Mesendoderm (in vitro differentiated cells): ENCODE measurements around the gene ZBTB7C.
A peak's percentile ranks its signal among the peaks of the same experiment; 100 is the strongest.

Source experiments
- DNase-seq: peaks from one replicate; pipeline ENCODE4 v3.0.0; 2013
- H2AK5ac ChIP-seq: 2 replicates; pipeline ENCODE4 v1.6.1; 2013; ENCODE audit warnings: low read length, inconsistent platforms
- H2BK120ac ChIP-seq: 2 replicates; pipeline ENCODE4 v1.6.1; 2013; ENCODE audit warnings: low read depth, mild to moderate bottlenecking, low read length, moderate library complexity, mixed read lengths
- H2BK15ac ChIP-seq: replicated peaks from 2 replicates; pipeline ENCODE4 v1.6.1; 2013; ENCODE audit warnings: low read depth, mild to moderate bottlenecking, moderate library complexity
- H2BK5ac ChIP-seq: 2 replicates; pipeline ENCODE4 v1.6.1; 2013; ENCODE audit warnings: low read length, inconsistent platforms
- H3K18ac ChIP-seq: 2 replicates; pipeline ENCODE4 v1.6.1; 2013; ENCODE audit warnings: mild to moderate bottlenecking, low read length, mixed read lengths
- H3K23ac ChIP-seq: one replicate; pipeline ENCODE4 v1.6.1; 2013; ENCODE audit warnings: low read length
- H3K27ac ChIP-seq: 2 replicates; pipeline ENCODE4 v1.5.1; 2013; ENCODE audit warnings: low read depth, mild to moderate bottlenecking, inconsistent platforms, low read length, moderate library complexity
- H3K27me3 ChIP-seq: 2 replicates; pipeline ENCODE4 v1.6.1; 2013; ENCODE audit warnings: low read length, control low read depth, mild to moderate bottlenecking, inconsistent platforms; ENCODE audit not compliant: insufficient read depth, poor library complexity
- H3K36me3 ChIP-seq: 2 replicates; pipeline ENCODE4 v1.6.1; 2013; ENCODE audit warnings: low read length, inconsistent platforms; ENCODE audit not compliant: control insufficient read depth, insufficient read depth
- H3K4ac ChIP-seq: one replicate; pipeline ENCODE4 v1.6.1; 2013; ENCODE audit warnings: low read depth, mild to moderate bottlenecking, low read length, moderate library complexity
- H3K4me1 ChIP-seq: 2 replicates; pipeline ENCODE4 v1.6.1; 2013; ENCODE audit warnings: low read depth, low read length, inconsistent platforms; ENCODE audit not compliant: control insufficient read depth
- H3K4me2 ChIP-seq: 2 replicates; pipeline ENCODE4 v1.6.1; 2013; ENCODE audit warnings: low read length
- H3K4me3 ChIP-seq: 2 replicates; pipeline ENCODE4 v1.5.1; 2013; ENCODE audit warnings: mild to moderate bottlenecking, low read length
- H3K56ac ChIP-seq: one replicate; pipeline ENCODE4 v1.6.1; 2013; ENCODE audit warnings: low read length
- H3K79me1 ChIP-seq: 2 replicates; pipeline ENCODE4 v1.6.1; 2013; ENCODE audit warnings: low read length, inconsistent platforms
- H3K79me2 ChIP-seq: 2 replicates; pipeline ENCODE4 v1.6.1; 2013; ENCODE audit warnings: mild to moderate bottlenecking, low read length; ENCODE audit not compliant: control insufficient read depth, insufficient read depth
- H3K9ac ChIP-seq: 2 replicates; pipeline ENCODE4 v1.6.1; 2013; ENCODE audit warnings: low read length, inconsistent platforms
- H4K5ac ChIP-seq: one replicate; pipeline ENCODE4 v1.6.1; 2013; ENCODE audit warnings: low read length
- H4K8ac ChIP-seq: one replicate; pipeline ENCODE4 v1.6.1; 2013; ENCODE audit warnings: low read depth, mild to moderate bottlenecking, control low read depth, low read length, moderate library complexity
- WGBS: extraction: QIAGEN DNeasy Blood & Tissue Kit; methylation state at CpG from one replicate; pipeline ENCODE4 v1.1.7; 2013; ENCODE audit warnings: low lambda C conversion rate, missing lambda C conversion rate; ENCODE audit not compliant: insufficient coverage; ENCODE audit errors: extremely low coverage; 5-methylcytosine and 5-hydroxymethylcytosine counted together

The ZBTB7C gene

GRCh38 chr18:47983946-47984345 is 425.2 kb downstream of the ZBTB7C start:
- no peak overlapping the region for H3K9ac ChIP-seq
- H2BK5ac ChIP-seq: no peak overlapping the region
- H3K79me2 ChIP-seq: no peaks in the 10 kb centered on the region
- H3K4me1 ChIP-seq: peaks cover 5% of the 10 kb centered on the region
- H3K27ac ChIP-seq: no peak overlapping the region
- H2BK120ac ChIP-seq: no peak overlapping the region
- no peak overlapping the region for H4K8ac ChIP-seq
- no peak overlapping the region for H4K5ac ChIP-seq
- no peak overlapping the region for H3K4ac ChIP-seq
- H3K56ac ChIP-seq: peak overlapping the region; percentile 30
- no peaks in the 10 kb centered on the region for H3K27me3 ChIP-seq
- H3K36me3 ChIP-seq: no peaks in the 10 kb centered on the region
- no peak overlapping the region for H3K4me3 ChIP-seq
- no CpG with 5 or more reads among the region's 6 CpGs for WGBS
- H3K18ac ChIP-seq: no peak overlapping the region
- no peak overlapping the region for H3K4me2 ChIP-seq
- no peak overlapping the region for H3K23ac ChIP-seq
- no peak for DNase-seq
- H3K79me1 ChIP-seq: no peaks in the 10 kb centered on the region
- no peak overlapping the region for H2BK15ac ChIP-seq
- H2AK5ac ChIP-seq: no peak overlapping the region

DNA sequence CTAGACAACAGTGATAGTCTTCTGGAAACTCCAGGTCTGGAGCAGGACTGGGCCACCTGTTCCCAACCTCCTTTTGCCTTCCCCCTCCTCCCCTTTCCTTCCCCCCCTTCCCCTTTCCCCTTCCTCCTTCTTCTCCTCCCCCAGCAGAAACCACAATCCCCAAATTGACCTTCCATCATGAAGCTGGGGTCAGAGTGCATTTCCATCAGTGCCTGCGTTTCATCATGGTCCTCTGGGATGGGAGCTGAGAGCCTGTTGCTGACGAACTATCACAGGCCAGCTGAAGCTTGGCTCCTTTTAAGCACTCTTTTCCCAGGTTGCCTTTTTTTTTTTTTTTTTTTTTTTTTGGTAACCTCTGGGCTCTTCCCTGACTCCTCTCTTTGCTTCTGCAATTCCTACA is 426.1 kb downstream of the ZBTB7C start:
- H3K9ac ChIP-seq: no peak overlapping the region
- WGBS: no CpG with 5 or more reads among the region's 2 CpGs
- H4K5ac ChIP-seq: no peak overlapping the region
- H3K18ac ChIP-seq: no peak overlapping the region
- H3K56ac ChIP-seq: no peak overlapping the region
- no peaks in the 10 kb centered on the region for H3K79me1 ChIP-seq
- DNase-seq: no peak
- no peaks in the 10 kb centered on the region for H3K27me3 ChIP-seq
- H3K4me1 ChIP-seq: peaks cover 5% of the 10 kb centered on the region
- H3K4me3 ChIP-seq: no peak overlapping the region
- no peaks in the 10 kb centered on the region for H3K79me2 ChIP-seq
- H2BK15ac ChIP-seq: no peak overlapping the region
- no peak overlapping the region for H2BK5ac ChIP-seq
- H3K36me3 ChIP-seq: no peaks in the 10 kb centered on the region
- no peak overlapping the region for H2BK120ac ChIP-seq
- no peak overlapping the region for H3K23ac ChIP-seq
- no peak overlapping the region for H3K27ac ChIP-seq
- no peak overlapping the region for H3K4me2 ChIP-seq
- H3K4ac ChIP-seq: no peak overlapping the region
- no peak overlapping the region for H4K8ac ChIP-seq
- no peak overlapping the region for H2AK5ac ChIP-seq

DNA sequence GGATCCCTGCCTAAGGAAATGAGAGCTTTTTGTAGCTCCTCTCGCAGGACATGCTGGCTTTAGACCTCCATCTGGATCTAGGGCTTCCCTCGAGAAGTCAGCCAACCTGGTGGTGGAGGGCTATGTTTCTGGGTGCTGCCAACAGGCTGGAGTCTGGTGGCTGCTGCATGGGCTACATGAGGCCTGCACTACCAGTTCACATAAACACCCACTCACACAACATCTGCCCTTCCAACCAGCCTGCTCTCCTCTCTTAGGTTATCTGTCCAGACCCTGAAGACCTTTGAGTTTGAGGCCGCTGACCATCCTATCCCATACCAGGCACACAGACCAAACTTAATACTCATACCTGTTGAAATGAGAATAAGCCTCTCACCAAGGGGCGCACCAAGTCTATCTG is 427.4 kb downstream of the ZBTB7C start:
- Histone ChIP-seq H2AK5ac (peak overlapping the region; percentile 73), H3K9ac (no peak overlapping the region), H4K8ac (no peak overlapping the region), H3K4me2 (no peak overlapping the region), H4K5ac (no peak overlapping the region), H3K4me1 (peaks cover 5% of the 10 kb centered on the region), H3K36me3 (no peaks in the 10 kb centered on the region), H3K4me3 (no peak overlapping the region), H3K23ac (no peak overlapping the region), H3K79me1 (no peaks in the 10 kb centered on the region), H3K56ac (peak overlapping the region; percentile 58), H3K79me2 (no peaks in the 10 kb centered on the region), H2BK120ac (no peak overlapping the region), H3K4ac (peak overlapping the region; percentile 8), H2BK15ac (no peak overlapping the region), H3K18ac (no peak overlapping the region), H3K27me3 (no peaks in the 10 kb centered on the region), H3K27ac (peak overlapping the region; percentile 58), H2BK5ac (peak overlapping the region; percentile 89)
- WGBS: no CpG with 5 or more reads among the region's 4 CpGs
- DNase-seq: no peak

DNA sequence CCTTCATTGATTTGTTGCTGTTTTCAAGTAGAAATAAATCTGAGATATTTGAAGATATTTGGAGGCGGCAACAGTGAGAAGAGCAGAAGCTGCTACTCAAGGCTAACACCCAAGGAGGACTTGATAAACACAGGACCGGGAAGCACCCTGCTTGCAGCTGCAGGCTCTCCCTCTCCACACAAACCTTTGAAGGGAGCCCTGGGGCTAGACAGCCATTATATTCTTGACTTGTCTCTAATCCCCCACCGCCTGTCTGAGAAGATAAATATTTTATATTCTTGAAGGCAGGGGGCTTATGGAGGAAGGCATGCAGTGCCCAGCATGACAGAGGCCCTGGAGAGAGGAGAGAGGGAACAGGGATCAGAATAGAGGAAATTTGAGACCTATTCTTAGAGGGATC is 427.9 kb downstream of the ZBTB7C start:
- no peak overlapping the region for H2BK15ac ChIP-seq
- peak; percentile 58 for DNase-seq
- WGBS: no CpG with 5 or more reads among the region's 3 CpGs
- H3K36me3 ChIP-seq: no peaks in the 10 kb centered on the region
- H2BK120ac ChIP-seq: peak overlapping the region; percentile 73
- H3K27ac ChIP-seq: peak overlapping the region; percentile 63
- no peak overlapping the region for H3K4me3 ChIP-seq
- peak overlapping the region; percentile 42 for H3K18ac ChIP-seq
- peaks cover 5% of the 10 kb centered on the region for H3K4me1 ChIP-seq
- no peak overlapping the region for H3K56ac ChIP-seq
- no peaks in the 10 kb centered on the region for H3K27me3 ChIP-seq
- peak overlapping the region; percentile 8 for H3K4ac ChIP-seq
- no peak overlapping the region for H3K23ac ChIP-seq
- H4K8ac ChIP-seq: no peak overlapping the region
- no peaks in the 10 kb centered on the region for H3K79me2 ChIP-seq
- H3K9ac ChIP-seq: no peak overlapping the region
- H3K4me2 ChIP-seq: no peak overlapping the region
- no peaks in the 10 kb centered on the region for H3K79me1 ChIP-seq
- H2BK5ac ChIP-seq: no peak overlapping the region
- no peak overlapping the region for H4K5ac ChIP-seq
- no peak overlapping the region for H2AK5ac ChIP-seq

- no peak overlapping the region for H3K4me3 ChIP-seq
- no peak overlapping the region for H2BK120ac ChIP-seq
- H2AK5ac ChIP-seq: no peak overlapping the region
Observed at GRCh38 chr18:47979611-47980200, 429.5 kb downstream of the ZBTB7C start.

DNA sequence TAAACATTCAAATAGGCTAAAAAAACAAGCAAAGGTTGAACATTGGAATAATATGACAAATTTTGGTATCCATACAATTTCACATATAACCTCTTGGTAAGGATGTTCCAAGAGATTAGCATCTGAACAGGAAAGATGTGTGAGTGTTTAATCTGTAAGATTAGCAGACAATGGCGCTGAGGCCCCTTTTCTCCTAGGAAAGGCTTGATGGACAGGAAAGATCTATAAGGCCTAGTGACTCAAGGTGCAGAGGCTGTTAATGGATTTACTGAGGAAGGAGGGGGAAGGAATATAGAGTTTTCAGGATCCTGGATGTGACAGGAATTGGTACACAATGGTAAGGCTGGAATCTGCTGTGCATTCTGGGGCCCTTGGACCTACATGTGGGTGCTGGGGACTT is 430.6 kb downstream of the ZBTB7C start:
- no peak overlapping the region for H3K4me2 ChIP-seq
- no CpG with 5 or more reads among the region's 1 CpG for WGBS
- H2BK15ac ChIP-seq: no peak overlapping the region
- H4K8ac ChIP-seq: no peak overlapping the region
- H4K5ac ChIP-seq: no peak overlapping the region
- H3K9ac ChIP-seq: no peak overlapping the region
- no peaks in the 10 kb centered on the region for H3K36me3 ChIP-seq
- no peak for DNase-seq
- H3K79me2 ChIP-seq: no peaks in the 10 kb centered on the region
- peaks cover 6% of the 10 kb centered on the region for H3K4me1 ChIP-seq
- no peaks in the 10 kb centered on the region for H3K79me1 ChIP-seq
- H2BK120ac ChIP-seq: no peak overlapping the region
- no peak overlapping the region for H2AK5ac ChIP-seq
- no peak overlapping the region for H3K27ac ChIP-seq
- no peak overlapping the region for H3K4me3 ChIP-seq
- H3K18ac ChIP-seq: no peak overlapping the region
- H2BK5ac ChIP-seq: no peak overlapping the region
- H3K56ac ChIP-seq: no peak overlapping the region
- H3K23ac ChIP-seq: no peak overlapping the region
- H3K4ac ChIP-seq: no peak overlapping the region
- no peaks in the 10 kb centered on the region for H3K27me3 ChIP-seq

More at GRCh38 chr18:47979611-47980200, 429.5 kb downstream of the ZBTB7C start:
- Histone ChIP-seq H3K56ac (no peak overlapping the region), H3K79me2 (no peaks in the 10 kb centered on the region), H3K27me3 (no peaks in the 10 kb centered on the region), H3K4me2 (no peak overlapping the region), H3K4ac (no peak overlapping the region), H3K27ac (no peak overlapping the region), H4K8ac (no peak overlapping the region), H3K36me3 (no peaks in the 10 kb centered on the region), H3K9ac (no peak overlapping the region), H3K79me1 (no peaks in the 10 kb centered on the region), H3K18ac (no peak overlapping the region), H2BK15ac (no peak overlapping the region), H2BK5ac (no peak overlapping the region), H3K4me1 (peaks cover 5% of the 10 kb centered on the region), H4K5ac (no peak overlapping the region), H3K23ac (no peak overlapping the region)
- no CpG with 5 or more reads among the region's 5 CpGs for WGBS
- DNase-seq: peak; percentile 13
